ENCODE results near the gene KHDC4.
"Not testable (repeated sequence)": the region's sequence is repeated elsewhere in the genome, so short reads cannot be mapped to it uniquely, and the experiment has no call there.

KHDC4 gene

GRCh38 chr1:155897746-155898145 lies 36.5 kb downstream of the KHDC4 start:
- FAIRE-seq: no peak

- FAIRE-seq: not testable (repeated sequence)
Measured at GRCh38 chr1:155896476-155896875, 37.7 kb downstream of the KHDC4 start.

- not testable (repeated sequence) for FAIRE-seq
Measured at GRCh38 chr1:155895617-155896016, 38.6 kb downstream of the KHDC4 start.

- FAIRE-seq: no peak
Measured at GRCh38 chr1:155893389-155894142, 40.6 kb downstream of the KHDC4 start.

GRCh38 chr1:155892796-155893195 lies 41.4 kb downstream of the KHDC4 start:
- no peak for FAIRE-seq

- FAIRE-seq: no peak
Measured at GRCh38 chr1:155890251-155890650, 44.0 kb downstream of the KHDC4 start.

- FAIRE-seq: no peak
Measured at GRCh38 chr1:155889566-155889965, 44.6 kb downstream of the KHDC4 start.

- FAIRE-seq: no peak
Measured at GRCh38 chr1:155888481-155888880, 45.7 kb downstream of the KHDC4 start.

- FAIRE-seq: no peak
Measured at GRCh38 chr1:155884982-155885381, 49.2 kb downstream of the KHDC4 start.

GRCh38 chr1:155884031-155884960 lies 49.9 kb downstream of the KHDC4 start:
- FAIRE-seq: no peak

- FAIRE-seq: no peak
Measured at GRCh38 chr1:155882766-155883165, 51.4 kb downstream of the KHDC4 start.

GRCh38 chr1:155882235-155882634 lies 52.0 kb downstream of the KHDC4 start:
- no peak for FAIRE-seq

- FAIRE-seq: no peak
Measured at GRCh38 chr1:155880950-155881349, 53.3 kb downstream of the KHDC4 start.

- FAIRE-seq: no peak
Measured at GRCh38 chr1:155880251-155880650, 54.0 kb downstream of the KHDC4 start.

GRCh38 chr1:155877945-155878344 lies 56.3 kb downstream of the KHDC4 start:
- FAIRE-seq: no peak

GRCh38 chr1:155873860-155874259 lies 60.4 kb downstream of the KHDC4 start:
- no peak for FAIRE-seq

GRCh38 chr1:155872527-155872926 lies 61.7 kb downstream of the KHDC4 start:
- FAIRE-seq: no peak

- FAIRE-seq: no peak
Measured at GRCh38 chr1:155871390-155871789, 62.8 kb downstream of the KHDC4 start.

GRCh38 chr1:155867766-155868165 lies 66.4 kb downstream of the KHDC4 start:
- FAIRE-seq: no peak

GRCh38 chr1:155864393-155864792 lies 69.8 kb downstream of the KHDC4 start:
- FAIRE-seq: no peak
